Fibroblast of the aortic adventitia (primary cell): ENCODE data around the gene FAHD1. TPM values are rescaled to one million over a fixed set of nuclear protein-coding genes. Genes with fewer than 3 reads are reported as not detected.

ENCODE experiments used
- DNase-seq: peaks from one replicate; pipeline ENCODE4 v3.0.0-alpha.2; 2010; ENCODE audit warnings: low read depth
- H3K4me3 ChIP-seq: 2 replicates; pipeline ENCODE4 v1.5.1; 2011; ENCODE audit warnings: low read depth, mild to moderate bottlenecking, control low read depth, low read length, moderate library complexity
- total RNA-seq: library from RNA; depleted of rRNA; stranded (reverse); fragments of >200 nt; gene quantifications from 2 replicates; pipeline ENCODE4 v1.2.3, GENCODE V29; 2012; ENCODE audit warnings: low replicate concordance
- TF ChIP-seq, protein P1 (sequence below): IDR thresholded peaks from 2 replicates; pipeline ENCODE4 v1.5.1; 2011; ENCODE audit warnings: mild to moderate bottlenecking, low read length, control low read depth, inconsistent platforms; ENCODE audit not compliant: insufficient read depth

FAHD1 gene
- 36.7 and 204 TPM in 2 replicates for total RNA-seq

DNA sequence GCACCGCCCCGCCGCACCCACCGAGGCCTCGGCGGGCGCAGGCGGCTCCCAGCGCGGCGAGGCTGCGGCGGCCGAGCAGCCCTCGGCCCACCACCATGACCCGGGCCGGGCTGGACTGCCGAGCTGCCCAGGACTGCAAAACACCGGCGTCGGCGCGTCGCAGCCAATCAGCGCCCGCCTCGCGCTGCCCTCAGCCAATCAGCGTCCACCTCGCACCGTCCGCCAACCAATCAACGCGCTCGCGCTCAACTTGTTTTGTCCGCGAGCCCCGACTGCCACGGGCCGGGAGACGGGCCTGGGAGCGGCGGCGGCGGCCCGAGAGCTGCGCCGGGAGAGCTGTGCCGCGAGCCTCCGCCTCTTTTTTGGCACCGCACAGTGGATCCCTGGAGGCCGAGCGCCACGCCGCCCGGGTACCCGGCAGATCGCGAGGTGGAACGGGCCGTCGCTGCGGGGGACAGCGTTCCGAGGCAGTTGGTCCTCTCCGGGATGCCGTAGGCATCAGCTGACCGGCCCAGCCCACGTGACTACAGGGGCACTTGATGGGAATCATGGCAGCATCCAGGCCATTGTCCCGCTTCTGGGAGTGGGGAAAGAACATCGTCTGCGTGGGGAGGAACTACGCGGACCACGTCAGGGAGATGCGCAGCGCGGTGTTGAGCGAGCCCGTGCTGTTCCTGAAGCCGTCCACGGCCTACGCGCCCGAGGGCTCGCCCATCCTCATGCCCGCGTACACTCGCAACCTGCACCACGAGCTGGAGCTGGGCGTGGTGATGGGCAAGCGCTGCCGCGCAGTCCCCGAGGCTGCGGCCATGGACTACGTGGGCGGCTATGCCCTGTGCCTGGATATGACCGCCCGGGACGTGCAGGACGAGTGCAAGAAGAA lies at the start of gene FAHD1, which contains the start of gene HAGH:
FAHD1 (plus strand) TSS at position 516 of the 883 bp plus-strand sequence; CDS start at position 549, 33 bp downstream.
HAGH (minus strand) TSS at position 135 of the 883 bp plus-strand sequence; CDS start at position 97, 38 bp downstream.
- TF ChIP-seq, protein P1, sequence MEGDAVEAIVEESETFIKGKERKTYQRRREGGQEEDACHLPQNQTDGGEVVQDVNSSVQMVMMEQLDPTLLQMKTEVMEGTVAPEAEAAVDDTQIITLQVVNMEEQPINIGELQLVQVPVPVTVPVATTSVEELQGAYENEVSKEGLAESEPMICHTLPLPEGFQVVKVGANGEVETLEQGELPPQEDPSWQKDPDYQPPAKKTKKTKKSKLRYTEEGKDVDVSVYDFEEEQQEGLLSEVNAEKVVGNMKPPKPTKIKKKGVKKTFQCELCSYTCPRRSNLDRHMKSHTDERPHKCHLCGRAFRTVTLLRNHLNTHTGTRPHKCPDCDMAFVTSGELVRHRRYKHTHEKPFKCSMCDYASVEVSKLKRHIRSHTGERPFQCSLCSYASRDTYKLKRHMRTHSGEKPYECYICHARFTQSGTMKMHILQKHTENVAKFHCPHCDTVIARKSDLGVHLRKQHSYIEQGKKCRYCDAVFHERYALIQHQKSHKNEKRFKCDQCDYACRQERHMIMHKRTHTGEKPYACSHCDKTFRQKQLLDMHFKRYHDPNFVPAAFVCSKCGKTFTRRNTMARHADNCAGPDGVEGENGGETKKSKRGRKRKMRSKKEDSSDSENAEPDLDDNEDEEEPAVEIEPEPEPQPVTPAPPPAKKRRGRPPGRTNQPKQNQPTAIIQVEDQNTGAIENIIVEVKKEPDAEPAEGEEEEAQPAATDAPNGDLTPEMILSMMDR: no peak
- H3K4me3 ChIP-seq: peak within 1 kb of the TSS; percentile 99
- peak; percentile 95 for DNase-seq

DNA sequence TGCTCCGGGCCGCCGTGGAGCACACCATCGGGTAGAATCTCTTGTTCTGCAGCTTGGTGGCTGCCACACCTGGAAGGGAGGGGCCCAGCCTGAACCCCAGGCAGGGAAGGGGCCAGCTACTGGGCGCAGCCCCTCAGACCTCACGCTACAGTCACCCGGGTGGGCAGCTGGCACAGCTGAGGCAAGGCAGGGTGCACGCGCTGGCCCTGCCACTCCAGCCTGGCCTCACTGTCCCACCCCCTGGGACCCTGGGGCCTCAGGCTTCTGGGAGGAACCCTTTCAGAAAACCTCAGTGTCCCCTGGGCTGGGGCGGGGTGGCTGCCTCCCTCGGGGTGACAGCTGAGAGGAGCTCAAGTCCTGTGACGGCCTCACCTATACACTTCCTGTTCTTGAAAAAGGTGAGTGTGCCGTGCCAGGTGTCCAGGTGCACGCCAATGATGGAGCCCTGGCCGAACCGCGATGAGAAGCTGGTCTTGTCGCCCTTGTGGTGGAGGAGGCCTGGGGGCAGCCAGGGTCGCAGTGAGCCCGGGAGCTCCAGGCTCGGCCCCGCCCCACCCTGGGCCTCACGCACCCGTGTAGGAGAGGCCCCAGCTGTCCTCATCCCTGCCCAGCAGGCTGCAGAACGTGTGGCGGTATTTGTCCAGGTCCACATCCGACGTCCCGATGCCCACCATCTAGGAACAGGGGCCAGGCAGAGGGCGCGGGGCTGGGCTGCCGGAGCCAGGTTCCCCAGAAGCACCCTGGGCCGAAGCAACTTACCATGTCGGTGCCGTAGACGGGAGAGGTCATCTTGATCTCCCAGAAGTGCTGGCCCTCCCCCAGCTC lies 49.4 kb upstream of the FAHD1 start:
- no peak overlapping the region for H3K4me3 ChIP-seq
- TF ChIP-seq, protein P1: no peak

DNA sequence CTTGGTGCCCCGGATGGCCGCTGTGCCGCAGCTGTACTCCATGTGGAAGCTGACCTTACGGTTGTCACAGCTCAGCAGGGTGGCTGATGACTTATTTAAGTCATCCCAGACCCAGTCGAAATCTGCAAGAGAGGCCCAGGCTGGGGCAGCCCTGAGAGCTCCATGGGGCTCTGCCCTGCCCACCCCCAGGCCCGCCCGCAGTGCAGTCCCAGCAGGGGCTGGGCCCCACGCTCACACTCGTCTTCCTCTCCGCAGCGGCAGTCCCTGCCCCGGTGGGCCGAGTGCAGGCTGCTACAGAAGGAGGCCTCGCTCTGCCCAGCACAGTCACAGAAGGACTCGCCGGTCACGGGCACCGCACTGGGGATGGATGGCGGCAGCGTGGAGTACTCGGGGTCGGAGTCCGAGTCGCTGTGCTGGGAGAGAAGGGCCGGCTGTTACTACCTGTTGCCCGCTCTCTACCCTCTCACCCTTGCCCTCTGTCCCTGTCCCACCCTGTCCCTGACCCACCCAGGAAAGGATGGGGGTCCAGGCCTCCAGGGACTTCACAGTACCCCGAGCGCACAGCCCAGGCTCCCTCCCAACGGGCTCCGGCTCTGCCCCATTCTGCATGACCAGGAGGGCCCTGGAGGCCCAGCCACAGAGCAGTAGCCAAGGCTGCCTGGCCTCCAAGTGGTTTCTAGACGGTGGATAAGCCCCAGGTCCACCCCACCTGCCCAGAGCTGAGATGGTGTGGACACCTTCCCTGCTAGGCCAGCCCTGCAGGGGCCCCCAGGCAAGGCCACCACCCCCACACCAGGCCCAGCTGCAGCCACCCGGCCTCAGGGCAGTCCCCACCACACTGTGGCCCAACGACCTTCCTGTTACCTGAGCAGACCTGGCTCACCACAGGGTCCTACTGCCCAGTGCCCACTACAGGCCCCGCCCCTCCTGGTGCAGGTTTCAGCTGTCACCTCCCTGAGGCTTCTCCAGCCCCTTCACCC lies 48.5 kb upstream of the FAHD1 start:
- no peak for DNase-seq
- TF ChIP-seq, protein P1: no peak
- H3K4me3 ChIP-seq: no peak overlapping the region

More for the DNA sequence above, 49.4 kb upstream of the FAHD1 start:
- DNase-seq: no peak

DNA sequence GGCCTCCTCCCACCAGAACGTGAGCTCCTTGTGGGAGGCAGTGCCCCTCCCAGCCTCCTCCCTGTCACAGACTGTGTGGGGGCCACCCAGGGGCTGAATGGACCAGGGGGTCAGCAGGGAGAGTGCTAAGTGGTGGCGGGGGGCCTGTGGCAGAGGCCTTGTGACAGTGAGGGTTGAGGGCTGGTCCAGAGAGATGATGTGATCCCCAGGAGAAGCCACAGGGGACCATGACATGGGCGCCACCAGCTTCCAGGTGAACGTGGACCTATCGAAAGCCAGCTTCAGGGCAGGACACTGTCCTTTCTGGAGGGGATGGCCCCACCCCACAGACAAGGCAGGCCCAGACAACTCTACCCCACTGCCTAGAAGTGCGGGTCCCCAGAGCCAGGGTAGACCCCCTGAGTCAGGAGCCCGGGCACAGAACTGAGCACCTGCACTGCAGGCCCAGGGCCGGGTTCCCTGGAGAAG lies 47.7 kb upstream of the FAHD1 start:
- H3K4me3 ChIP-seq: no peak overlapping the region
- DNase-seq: no peak
- TF ChIP-seq, protein P1: no peak

DNA sequence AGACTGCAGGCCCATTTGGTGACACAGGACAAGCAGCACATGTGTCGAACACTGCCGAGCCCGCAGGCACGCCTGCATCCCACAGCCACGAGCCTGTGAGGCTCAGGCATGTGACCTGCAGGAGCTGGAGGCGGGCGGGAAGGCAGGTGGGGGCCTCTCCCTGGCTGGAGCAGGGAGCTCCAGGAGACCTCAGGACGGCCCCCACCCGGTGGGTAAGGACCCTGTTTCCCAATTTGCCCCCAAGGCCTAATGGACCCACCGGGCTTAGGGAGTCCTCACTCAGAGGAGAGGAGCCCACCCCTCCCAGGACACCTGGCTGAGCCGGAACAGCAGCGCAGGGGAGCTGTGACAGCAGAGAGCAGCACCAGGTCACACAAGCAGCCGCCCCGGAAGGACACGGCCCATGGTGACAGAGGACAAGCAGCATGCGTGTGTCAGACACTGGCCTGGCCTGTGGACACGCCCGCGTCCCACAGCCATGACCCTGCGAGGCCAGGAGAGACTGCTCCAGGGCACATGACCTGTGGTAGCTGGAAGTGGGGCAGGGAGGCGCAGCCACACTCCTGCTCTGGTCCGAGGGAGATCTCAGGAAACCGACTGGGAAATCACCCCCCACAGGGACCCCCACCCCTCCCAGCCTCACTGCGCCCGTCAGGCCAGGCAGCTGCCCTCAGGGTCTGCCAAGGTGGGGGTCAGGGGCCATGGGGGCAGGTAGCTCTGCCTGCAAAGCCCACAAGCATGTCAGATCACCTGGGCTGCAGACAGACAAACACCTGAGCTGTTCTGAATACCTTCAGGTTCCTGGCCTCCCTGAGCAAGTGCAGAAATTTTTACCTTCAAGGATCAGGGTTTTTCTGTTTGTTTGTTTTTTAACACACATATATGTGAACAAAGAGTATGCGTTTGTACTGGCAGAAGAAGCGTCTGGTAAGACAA lies 47.0 kb upstream of the FAHD1 start:
- TF ChIP-seq, protein P1: no peak
- no peak for DNase-seq
- H3K4me3 ChIP-seq: no peak overlapping the region
